HL-60 (cell line): ENCODE data around the gene KCNMA1.

Experiments
- POLR2AphosphoS5 ChIP-seq: IDR thresholded peaks from 2 replicates; pipeline ENCODE4 v1.6.1; 2012; ENCODE audit warnings: low read depth
- SPI1 ChIP-seq: IDR thresholded peaks from 2 replicates; pipeline ENCODE4 v1.6.1; 2012; ENCODE audit warnings: low read depth, mild to moderate bottlenecking, borderline replicate concordance
- TF ChIP-seq, protein P1 (sequence below): IDR thresholded peaks from one replicate; pipeline ENCODE4 v1.5.1; 2011; ENCODE audit warnings: low read length, control low read depth, inconsistent platforms; ENCODE audit not compliant: insufficient read depth

DNA sequence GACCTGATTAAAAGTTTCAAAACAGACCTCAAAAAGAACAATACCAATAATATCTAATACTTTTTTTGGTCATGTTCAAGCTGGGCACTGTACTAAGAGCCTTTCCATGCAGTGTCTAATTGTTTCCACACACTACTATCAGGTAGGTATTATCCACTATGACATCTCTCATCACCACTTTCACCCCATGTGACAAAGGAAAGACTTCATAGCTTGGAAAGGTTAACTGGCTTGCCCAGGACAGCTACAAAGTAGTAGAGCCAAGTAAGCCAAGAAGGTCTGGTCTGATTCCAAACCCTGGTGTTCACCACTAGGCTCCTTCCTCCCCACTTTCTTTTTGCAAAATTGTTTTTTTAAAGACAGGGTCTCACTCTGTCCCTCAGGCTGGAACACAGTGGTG lies 400.5 kb downstream of the KCNMA1 start:
- TF ChIP-seq, protein P1, sequence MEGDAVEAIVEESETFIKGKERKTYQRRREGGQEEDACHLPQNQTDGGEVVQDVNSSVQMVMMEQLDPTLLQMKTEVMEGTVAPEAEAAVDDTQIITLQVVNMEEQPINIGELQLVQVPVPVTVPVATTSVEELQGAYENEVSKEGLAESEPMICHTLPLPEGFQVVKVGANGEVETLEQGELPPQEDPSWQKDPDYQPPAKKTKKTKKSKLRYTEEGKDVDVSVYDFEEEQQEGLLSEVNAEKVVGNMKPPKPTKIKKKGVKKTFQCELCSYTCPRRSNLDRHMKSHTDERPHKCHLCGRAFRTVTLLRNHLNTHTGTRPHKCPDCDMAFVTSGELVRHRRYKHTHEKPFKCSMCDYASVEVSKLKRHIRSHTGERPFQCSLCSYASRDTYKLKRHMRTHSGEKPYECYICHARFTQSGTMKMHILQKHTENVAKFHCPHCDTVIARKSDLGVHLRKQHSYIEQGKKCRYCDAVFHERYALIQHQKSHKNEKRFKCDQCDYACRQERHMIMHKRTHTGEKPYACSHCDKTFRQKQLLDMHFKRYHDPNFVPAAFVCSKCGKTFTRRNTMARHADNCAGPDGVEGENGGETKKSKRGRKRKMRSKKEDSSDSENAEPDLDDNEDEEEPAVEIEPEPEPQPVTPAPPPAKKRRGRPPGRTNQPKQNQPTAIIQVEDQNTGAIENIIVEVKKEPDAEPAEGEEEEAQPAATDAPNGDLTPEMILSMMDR: no peak
- TF ChIP-seq POLR2AphosphoS5 (no peak), SPI1 (no peak)
